IMR-90 (cell line): Measurements from ENCODE around the gene ZNF423. TPM values are rescaled to one million over a fixed set of nuclear protein-coding genes. Genes with fewer than 3 reads are reported as not detected.

Experiments used
- ATAC-seq: fragments of 200-7000 bp; cut with Tn5 transposase; 2 replicates; pipeline ENCODE4 v1.9.1; 2020; ENCODE audit warnings: low read depth, mild to moderate bottlenecking, moderate library complexity
- BruUV-seq: library from RNA; stranded (reverse); fragments of 400-500 nt; replicated peaks from 2 replicates; lab custom pipeline; 2021; lab: Mats Ljungman, UMichigan
- CTCF ChIA-PET: fragments of 300-600 bp; formaldehyde crosslinking; extraction: SDS; loops from one replicate; lab custom pipeline; 2021; ENCODE audit warnings: antibody characterized with exemption; lab: Yijun Ruan, JAX
- POLR2A ChIA-PET: fragments of 300-600 bp; sonication (Branson Sonifier 250); formaldehyde crosslinking; loops from one replicate; lab custom pipeline; 2022; ENCODE audit warnings: antibody characterized with exemption; ENCODE audit not compliant: unreplicated experiment; lab: Charles Lee
- DNase-seq: peaks from one replicate; pipeline ENCODE4 v3.0.0; 2013
- H2AFZ ChIP-seq: replicated peaks from 2 replicates; pipeline ENCODE3; 2013; ENCODE audit warnings: low read length, mild to moderate bottlenecking; ENCODE audit not compliant: poor library complexity
- H2AK5ac ChIP-seq: 2 replicates; pipeline ENCODE4 v1.6.1; 2013; ENCODE audit warnings: low read depth, low read length, inconsistent platforms
- H2AK9ac ChIP-seq: replicated peaks from 2 replicates; pipeline ENCODE3; 2013; ENCODE audit warnings: mild to moderate bottlenecking, low read depth, low read length, moderate library complexity; ENCODE audit not compliant: poor library complexity
- H2BK120ac ChIP-seq: 2 replicates; pipeline ENCODE4 v1.6.1; 2013; ENCODE audit warnings: low read depth, low read length, inconsistent platforms
- H2BK15ac ChIP-seq: 3 replicates; pipeline ENCODE4 v1.6.1; 2013; ENCODE audit warnings: low read depth, low read length, inconsistent platforms
- H2BK20ac ChIP-seq: 2 replicates; pipeline ENCODE4 v1.6.1; 2013; ENCODE audit warnings: low read depth, mild to moderate bottlenecking, inconsistent platforms, low read length, moderate library complexity
- H2BK5ac ChIP-seq: 2 replicates; pipeline ENCODE4 v1.6.1; 2013; ENCODE audit warnings: mild to moderate bottlenecking, low read depth, low read length, inconsistent platforms; ENCODE audit not compliant: poor library complexity, severe bottlenecking
- H3K14ac ChIP-seq: replicated peaks from 2 replicates; pipeline ENCODE4 v1.6.1; 2013; ENCODE audit warnings: low read depth, low read length, inconsistent platforms
- H3K18ac ChIP-seq: 2 replicates; pipeline ENCODE4 v1.6.1; 2013; ENCODE audit warnings: low read depth, low read length, control low read depth
- H3K23ac ChIP-seq: 2 replicates; pipeline ENCODE4 v1.6.1; 2013; ENCODE audit warnings: low read depth, low read length, inconsistent platforms
- H3K27ac ChIP-seq: 2 replicates; pipeline ENCODE4 v1.5.1; 2013; ENCODE audit warnings: mild to moderate bottlenecking, control low read depth, low read length; ENCODE audit not compliant: insufficient read depth
- H3K27me3 ChIP-seq: 2 replicates; pipeline ENCODE4 v1.6.1; 2013; ENCODE audit warnings: low read length; ENCODE audit not compliant: control insufficient read depth, insufficient read depth
- H3K36me3 ChIP-seq: 2 replicates; pipeline ENCODE4 v1.6.1; 2013; ENCODE audit warnings: low read length, mixed read lengths; ENCODE audit not compliant: control insufficient read depth, insufficient read depth
- H3K4ac ChIP-seq: 2 replicates; pipeline ENCODE4 v1.6.1; 2013; ENCODE audit warnings: low read depth, low read length, inconsistent platforms
- H3K4me1 ChIP-seq: 2 replicates; pipeline ENCODE4 v1.6.1; 2013; ENCODE audit warnings: low read length, mixed read lengths; ENCODE audit not compliant: control insufficient read depth, insufficient read depth
- H3K4me2 ChIP-seq: 2 replicates; pipeline ENCODE4 v1.6.1; 2013; ENCODE audit warnings: low read depth, mild to moderate bottlenecking, control low read depth, low read length, moderate library complexity
- H3K4me3 ChIP-seq: 2 replicates; pipeline ENCODE4 v1.5.1; 2013; ENCODE audit warnings: low read depth, mild to moderate bottlenecking, control low read depth, low read length, moderate library complexity; ENCODE audit not compliant: insufficient read depth
- H3K56ac ChIP-seq: 2 replicates; pipeline ENCODE4 v1.6.1; 2013; ENCODE audit warnings: low read length, inconsistent platforms; ENCODE audit not compliant: insufficient read depth; ENCODE audit errors: extremely low read depth
- H3K79me1 ChIP-seq, 2 experiments: 2 replicates each; pipeline ENCODE4 v1.6.1; 2013; ENCODE audit warnings: low read length in 2 of 2, inconsistent platforms in 1 of 2, low read depth in 1 of 2
- H3K9ac ChIP-seq: 2 replicates; pipeline ENCODE4 v1.6.1; 2013; ENCODE audit warnings: low read depth, low read length, control low read depth
- H3K9me1 ChIP-seq: 2 replicates; pipeline ENCODE4 v1.6.1; 2013; ENCODE audit warnings: low read length, inconsistent platforms; ENCODE audit not compliant: insufficient read depth
- H3K9me3 ChIP-seq: 2 replicates; pipeline ENCODE4 v1.6.1; 2013; ENCODE audit warnings: low read length; ENCODE audit not compliant: control insufficient read depth, insufficient read depth
- H4K20me1 ChIP-seq: 2 replicates; pipeline ENCODE4 v1.6.1; 2013; ENCODE audit warnings: low read length, inconsistent platforms; ENCODE audit not compliant: insufficient read depth
- H4K5ac ChIP-seq: 2 replicates; pipeline ENCODE4 v1.6.1; 2013; ENCODE audit warnings: mild to moderate bottlenecking, low read depth, low read length, control low read depth
- H4K8ac ChIP-seq, 2 experiments: 2 replicates each; pipeline ENCODE4 v1.6.1; 2013; ENCODE audit warnings: low read depth in 2 of 2, low read length in 2 of 2, control low read depth in 1 of 2, inconsistent platforms in 1 of 2
- H4K91ac ChIP-seq: 2 replicates; pipeline ENCODE4 v1.6.1; 2013; ENCODE audit warnings: low read depth, low read length, inconsistent platforms; ENCODE audit not compliant: insufficient read depth
- MAFK ChIP-seq: IDR thresholded peaks from 2 replicates; pipeline ENCODE4 v1.6.1; 2012; ENCODE audit warnings: low read depth, low read length, improper control_type of control experiment
- MXI1 ChIP-seq: IDR thresholded peaks from 2 replicates; pipeline ENCODE4 v1.6.1; 2012; ENCODE audit warnings: low read depth, mild to moderate bottlenecking, low read length, moderate library complexity, borderline replicate concordance
- POLR2A ChIP-seq: IDR thresholded peaks from 2 replicates; pipeline ENCODE4 v1.6.1; 2012; ENCODE audit warnings: mild to moderate bottlenecking, low read depth, low read length
- RAD21 ChIP-seq: IDR thresholded peaks from 2 replicates; pipeline ENCODE4 v1.6.1; 2012; ENCODE audit warnings: low read length, improper control_type of control experiment
- WGBS, 2 experiments: methylation state at CpG; one replicate each; pipeline versions ENCODE4 v1.1.5 to v1.1.7; 2013; ENCODE audit warnings: missing lambda C conversion rate in 2 of 2; ENCODE audit not compliant: insufficient read length in 1 of 2; ENCODE audit errors: extremely low coverage in 2 of 2; 5-methylcytosine and 5-hydroxymethylcytosine counted together
- dilution Hi-C: fragments of 300-500 bp; cut with HindIII; formaldehyde crosslinking; loops from one replicate; pipeline ENCODE4 v1.14.3; 2018; ENCODE audit warnings: low sequenced_read_pairs; ENCODE audit not compliant: unreplicated experiment
- in situ Hi-C: fragments of 300-500 bp; cut with MboI; formaldehyde crosslinking; loops from 3 replicates; pipeline ENCODE4 v1.14.3; 2019; ENCODE audit warnings: low sequenced_read_pairs, inconsistent platforms, mixed read lengths
- intact Hi-C: fragments of 100-400 bp; cut with micrococcal nuclease; formaldehyde crosslinking; loops from 2 replicates; pipeline ENCODE4 v1.10.0; 2022
- polyA plus RNA-seq, 3 experiments: library from polyadenylated mRNA; depleted of rRNA; stranded (reverse); fragments of >200 nt; gene quantifications; 2 replicates each; pipeline ENCODE4 v1.2.3, GENCODE V29; 2012; ENCODE audit warnings: low replicate concordance in 1 of 3
- total RNA-seq: library from RNA; depleted of rRNA; stranded (reverse); fragments of >200 nt; gene quantifications from 2 replicates; pipeline ENCODE4 v1.2.3, GENCODE V29; 2012
- TF ChIP-seq, protein P1 (sequence below): fragments of 150-350 bp; IDR thresholded peaks from 2 replicates; pipeline ENCODE4 v1.6.1; 2016; ENCODE audit warnings: low read depth, mild to moderate bottlenecking, low read length, moderate library complexity, borderline replicate concordance
- TF ChIP-seq, protein P2 (sequence below): conservative IDR thresholded peaks from 2 replicates; pipeline ENCODE4 v1.5.1; 2012; ENCODE audit warnings: mild to moderate bottlenecking, low read depth, low read length, improper control_type of control experiment
- TF ChIP-seq, protein P3 (sequence below): fragments of 150-350 bp; IDR thresholded peaks from 2 replicates; pipeline ENCODE4 v1.6.1; 2017; ENCODE audit warnings: mild to moderate bottlenecking, antibody characterized with exemption, low read length, low read depth

The ZNF423 gene
- total and polyA plus RNA-seq, 2 of the 4 experiments (the other 2 are of a cell fraction): under 0.01 to 0.10 TPM

DNA sequence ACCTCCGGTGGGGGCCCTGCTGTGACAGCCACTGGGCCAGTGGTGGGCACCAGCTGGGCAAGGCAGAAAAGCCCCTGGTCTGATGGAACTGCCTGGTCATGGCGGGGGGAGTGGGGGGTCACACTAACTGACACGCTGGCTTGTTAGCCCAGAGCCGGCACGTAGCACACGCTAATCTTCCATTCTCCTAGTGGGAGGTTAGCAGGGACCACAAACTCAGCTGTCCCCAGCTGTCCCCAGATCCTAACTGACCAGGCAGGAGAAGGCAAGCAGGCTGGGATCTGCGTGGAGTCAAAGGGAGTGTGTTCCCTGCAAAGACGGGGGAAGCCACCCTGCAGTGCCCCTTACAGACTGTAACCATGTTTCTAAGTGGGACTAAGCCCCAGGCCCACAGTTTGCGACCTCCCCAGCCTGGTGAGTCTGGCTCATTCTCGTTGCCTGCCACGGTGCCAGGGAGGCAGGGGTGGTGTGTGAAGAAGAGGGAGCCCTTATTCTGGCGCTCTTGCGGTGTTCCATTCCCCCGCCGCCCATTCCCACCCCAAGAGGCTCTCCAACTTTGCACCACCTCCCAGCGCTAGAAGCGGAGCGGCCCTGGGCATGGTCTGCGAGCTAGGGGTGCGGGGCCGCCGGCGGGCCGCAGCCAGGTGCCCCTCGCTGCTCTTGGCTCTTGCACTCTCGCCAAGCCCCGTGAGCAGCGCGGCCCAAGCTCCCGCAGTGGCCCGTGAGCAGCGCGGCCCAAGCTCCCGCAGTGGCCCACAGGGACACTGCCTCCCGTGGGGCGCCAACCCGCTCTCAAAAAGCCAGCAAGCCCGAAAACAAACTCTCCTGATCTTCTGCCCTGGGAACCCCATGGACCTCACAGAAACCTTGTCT is 12.1 kb upstream of the ZNF423 start (continued):
- no peak for TF ChIP-seq RAD21

DNA sequence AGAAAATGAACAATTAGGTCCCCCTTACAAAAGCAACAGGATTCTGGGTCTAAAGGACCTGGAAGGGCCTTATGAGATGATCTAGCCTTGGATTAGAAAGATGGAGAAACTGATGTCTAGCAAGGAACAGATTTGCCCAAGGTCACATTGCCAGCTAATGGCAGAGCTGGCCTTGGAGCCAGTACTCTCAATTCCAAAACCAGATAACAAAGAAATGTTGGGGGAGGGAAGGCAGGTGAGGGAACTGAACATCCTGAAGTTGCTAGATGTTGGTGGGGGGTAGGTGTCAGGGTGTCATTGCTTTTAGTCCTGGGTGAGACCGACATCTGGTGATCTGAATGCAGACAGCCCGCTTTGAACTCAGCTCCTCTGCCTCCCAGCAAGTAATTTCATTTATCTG is 11.3 kb upstream of the ZNF423 start:
- Histone ChIP-seq H3K27ac (no peak overlapping the region), H2BK20ac (no peak overlapping the region)

More for the DNA sequence above, 11.3 kb upstream of the ZNF423 start:
- no peak overlapping the region for H4K91ac ChIP-seq
- TF ChIP-seq, protein P1, sequence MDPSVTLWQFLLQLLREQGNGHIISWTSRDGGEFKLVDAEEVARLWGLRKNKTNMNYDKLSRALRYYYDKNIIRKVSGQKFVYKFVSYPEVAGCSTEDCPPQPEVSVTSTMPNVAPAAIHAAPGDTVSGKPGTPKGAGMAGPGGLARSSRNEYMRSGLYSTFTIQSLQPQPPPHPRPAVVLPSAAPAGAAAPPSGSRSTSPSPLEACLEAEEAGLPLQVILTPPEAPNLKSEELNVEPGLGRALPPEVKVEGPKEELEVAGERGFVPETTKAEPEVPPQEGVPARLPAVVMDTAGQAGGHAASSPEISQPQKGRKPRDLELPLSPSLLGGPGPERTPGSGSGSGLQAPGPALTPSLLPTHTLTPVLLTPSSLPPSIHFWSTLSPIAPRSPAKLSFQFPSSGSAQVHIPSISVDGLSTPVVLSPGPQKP: no peak
- TF ChIP-seq, protein P2, sequence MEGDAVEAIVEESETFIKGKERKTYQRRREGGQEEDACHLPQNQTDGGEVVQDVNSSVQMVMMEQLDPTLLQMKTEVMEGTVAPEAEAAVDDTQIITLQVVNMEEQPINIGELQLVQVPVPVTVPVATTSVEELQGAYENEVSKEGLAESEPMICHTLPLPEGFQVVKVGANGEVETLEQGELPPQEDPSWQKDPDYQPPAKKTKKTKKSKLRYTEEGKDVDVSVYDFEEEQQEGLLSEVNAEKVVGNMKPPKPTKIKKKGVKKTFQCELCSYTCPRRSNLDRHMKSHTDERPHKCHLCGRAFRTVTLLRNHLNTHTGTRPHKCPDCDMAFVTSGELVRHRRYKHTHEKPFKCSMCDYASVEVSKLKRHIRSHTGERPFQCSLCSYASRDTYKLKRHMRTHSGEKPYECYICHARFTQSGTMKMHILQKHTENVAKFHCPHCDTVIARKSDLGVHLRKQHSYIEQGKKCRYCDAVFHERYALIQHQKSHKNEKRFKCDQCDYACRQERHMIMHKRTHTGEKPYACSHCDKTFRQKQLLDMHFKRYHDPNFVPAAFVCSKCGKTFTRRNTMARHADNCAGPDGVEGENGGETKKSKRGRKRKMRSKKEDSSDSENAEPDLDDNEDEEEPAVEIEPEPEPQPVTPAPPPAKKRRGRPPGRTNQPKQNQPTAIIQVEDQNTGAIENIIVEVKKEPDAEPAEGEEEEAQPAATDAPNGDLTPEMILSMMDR: no peak
- TF ChIP-seq, protein P3, sequence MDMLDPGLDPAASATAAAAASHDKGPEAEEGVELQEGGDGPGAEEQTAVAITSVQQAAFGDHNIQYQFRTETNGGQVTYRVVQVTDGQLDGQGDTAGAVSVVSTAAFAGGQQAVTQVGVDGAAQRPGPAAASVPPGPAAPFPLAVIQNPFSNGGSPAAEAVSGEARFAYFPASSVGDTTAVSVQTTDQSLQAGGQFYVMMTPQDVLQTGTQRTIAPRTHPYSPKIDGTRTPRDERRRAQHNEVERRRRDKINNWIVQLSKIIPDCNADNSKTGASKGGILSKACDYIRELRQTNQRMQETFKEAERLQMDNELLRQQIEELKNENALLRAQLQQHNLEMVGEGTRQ: no peak
- TF ChIP-seq MXI1 (no peak), RAD21 (no peak), MAFK (no peak), POLR2A (no peak)
- H4K20me1 ChIP-seq: no peaks in the 10 kb centered on the region
- WGBS, 2 experiments: no CpG with 5 or more reads among the region's 2 CpGs
- no peak overlapping the region for H2BK15ac ChIP-seq
- no peak overlapping the region for H2BK5ac ChIP-seq
- ChIA-PET CTCF (no interaction called here), POLR2A (no interaction called here)
- no peak overlapping the region for H4K8ac ChIP-seq
- no peak for ATAC-seq
- H3K56ac ChIP-seq: no peak overlapping the region
- H3K27me3 ChIP-seq: peaks cover 12% of the 10 kb centered on the region; the same call in 1 of the 2 replicates
- no peak overlapping the region for H3K18ac ChIP-seq
- no peaks in the 10 kb centered on the region for H3K9me3 ChIP-seq
- H2BK120ac ChIP-seq: no peak overlapping the region
- no peak overlapping the region for H3K14ac ChIP-seq
- H3K4ac ChIP-seq: no peak overlapping the region
- H2AK9ac ChIP-seq: no peak overlapping the region
- H3K36me3 ChIP-seq: no peaks in the 10 kb centered on the region
- BruUV-seq: no TSS peak
- no peak overlapping the region for H2AFZ ChIP-seq
- intact Hi-C loops (no loop called here), in situ Hi-C loops (no loop called here), dilution Hi-C loops (no loop called here)
- H3K4me2 ChIP-seq: no peak overlapping the region
- H3K4me3 ChIP-seq: no peak overlapping the region
- H3K9ac ChIP-seq: no peak overlapping the region
- H3K23ac ChIP-seq: no peak overlapping the region
- H4K5ac ChIP-seq: no peak overlapping the region
- DNase-seq: no peak
- H3K4me1 ChIP-seq: no peaks in the 10 kb centered on the region
- H2AK5ac ChIP-seq: no peak overlapping the region
- no peaks in the 10 kb centered on the region for H3K9me1 ChIP-seq
- no peaks in the 10 kb centered on the region for H3K79me1 ChIP-seq
